GM19193 (cell line): ENCODE data around the gene MEI1.
A peak's percentile ranks its signal among the peaks of the same experiment; 100 is the strongest.

ENCODE experiments used
- POLR2A ChIP-seq: IDR thresholded peaks from 4 replicates; pipeline ENCODE4 v1.6.1; 2011; ENCODE audit not compliant: insufficient read depth, insufficient read length; ENCODE audit errors: extremely low read depth

MEI1 gene

DNA sequence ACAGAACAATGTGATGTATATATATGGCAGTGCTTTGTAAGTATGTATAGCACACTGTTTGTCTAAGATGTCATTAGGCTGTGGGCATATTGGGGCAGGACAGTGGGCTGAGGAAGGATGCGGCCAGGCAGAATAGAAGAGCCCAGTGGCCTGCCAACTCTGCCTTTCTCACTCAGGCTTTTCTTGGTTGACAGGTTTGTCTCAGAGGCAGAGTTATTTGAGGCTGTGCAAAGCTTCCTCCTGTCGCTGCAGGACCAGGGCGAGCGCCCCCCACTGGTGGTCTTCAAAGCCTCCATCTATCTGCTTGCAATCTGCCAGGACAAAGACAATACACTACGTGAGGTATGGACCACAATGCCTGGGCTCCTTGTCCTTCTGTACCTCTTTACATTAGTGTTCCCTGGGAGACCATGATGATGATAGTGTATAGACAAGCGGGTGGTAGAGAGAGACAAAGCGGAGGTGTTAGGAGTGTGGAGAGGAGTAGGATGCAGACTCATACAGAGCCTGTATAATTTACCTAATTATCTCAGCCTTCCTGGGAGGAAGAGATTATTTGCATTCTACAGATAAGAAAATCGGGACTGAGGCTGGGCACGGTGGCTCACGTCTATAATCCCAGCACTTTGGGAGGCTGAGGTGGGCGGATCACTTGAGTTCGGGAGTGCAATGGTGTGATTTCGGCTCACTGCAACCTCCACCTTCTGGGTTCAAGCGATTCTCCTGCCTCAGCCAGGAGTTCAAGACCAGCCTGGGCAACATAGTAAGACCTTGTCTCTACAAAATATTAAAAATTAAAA, 63.9 kb downstream of the MEI1 start:
- no peak for TF ChIP-seq POLR2A

DNA sequence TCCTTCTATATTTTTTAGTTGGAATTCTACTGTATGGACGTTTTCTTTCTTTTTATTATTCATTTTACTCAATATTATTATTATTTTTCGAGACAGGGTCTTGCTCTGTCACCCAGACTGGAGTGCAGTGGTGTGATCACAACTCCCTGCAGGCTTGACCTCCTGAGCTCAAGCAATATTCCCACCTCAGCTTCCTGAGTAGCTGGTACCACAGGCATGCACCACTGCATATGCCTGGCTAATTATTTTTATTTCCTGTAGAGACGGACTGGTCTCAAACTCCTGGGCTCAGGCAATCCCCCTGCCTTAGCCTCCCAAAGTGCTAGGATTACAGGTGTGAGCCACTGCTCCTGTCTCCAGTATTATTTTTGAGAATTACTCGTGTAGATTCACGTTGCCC, 67.2 kb downstream of the MEI1 start:
- no peak for TF ChIP-seq POLR2A

DNA sequence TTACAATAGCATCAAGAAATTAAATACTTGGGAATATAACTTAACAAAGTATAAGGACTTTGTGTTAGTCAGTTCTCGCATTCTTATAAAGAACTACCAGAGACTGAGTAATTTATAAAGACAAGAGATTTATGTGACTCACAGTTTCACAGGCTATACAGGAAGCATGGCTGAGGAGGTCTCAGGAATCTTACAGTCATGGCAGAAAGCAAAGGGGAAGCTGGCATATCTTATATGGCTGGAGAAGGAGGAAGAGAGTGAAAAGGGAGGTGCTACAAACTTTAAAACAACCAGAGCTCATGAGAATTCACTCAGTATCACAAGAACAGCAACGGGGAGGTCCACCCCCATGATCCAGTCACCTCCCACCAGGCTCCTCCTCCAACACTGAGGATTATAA, 69.1 kb downstream of the MEI1 start:
- TF ChIP-seq POLR2A: no peak

DNA sequence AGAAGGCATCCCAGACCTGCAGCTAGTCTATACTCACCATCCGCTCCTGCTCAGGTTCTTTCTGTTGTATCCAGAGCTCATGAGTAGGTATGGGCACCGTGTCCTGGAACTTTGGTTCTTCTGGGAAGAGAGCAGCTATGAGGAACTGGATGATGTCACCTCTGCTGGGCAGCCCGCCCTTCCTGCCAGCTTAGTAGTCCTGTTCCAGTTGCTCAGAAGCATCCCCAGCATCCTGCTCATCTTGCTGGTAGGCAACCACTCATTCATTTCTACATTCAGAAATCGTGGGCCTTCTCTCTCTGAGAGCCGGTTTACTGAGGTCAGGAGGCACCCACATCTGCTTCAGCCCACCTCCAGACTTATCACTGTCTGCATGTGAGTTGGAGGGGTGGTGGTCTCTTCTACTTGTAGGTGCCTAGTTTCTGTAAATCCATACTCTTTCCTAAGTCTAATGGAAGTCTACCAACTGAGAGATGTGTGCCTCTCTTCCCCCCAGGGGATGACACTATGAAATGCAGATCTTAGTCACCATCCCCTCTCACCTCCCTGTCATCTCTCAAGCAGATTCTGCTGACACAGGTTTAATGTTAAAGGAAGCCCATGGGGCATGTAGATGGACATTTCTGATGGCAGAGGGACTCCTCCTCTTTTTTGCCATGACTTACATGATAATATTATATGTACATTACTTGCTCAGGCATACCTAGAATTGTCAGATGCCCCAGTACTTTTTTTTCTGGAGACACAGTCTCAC, 71.6 kb downstream of the MEI1 start:
- TF ChIP-seq POLR2A: no peak

DNA sequence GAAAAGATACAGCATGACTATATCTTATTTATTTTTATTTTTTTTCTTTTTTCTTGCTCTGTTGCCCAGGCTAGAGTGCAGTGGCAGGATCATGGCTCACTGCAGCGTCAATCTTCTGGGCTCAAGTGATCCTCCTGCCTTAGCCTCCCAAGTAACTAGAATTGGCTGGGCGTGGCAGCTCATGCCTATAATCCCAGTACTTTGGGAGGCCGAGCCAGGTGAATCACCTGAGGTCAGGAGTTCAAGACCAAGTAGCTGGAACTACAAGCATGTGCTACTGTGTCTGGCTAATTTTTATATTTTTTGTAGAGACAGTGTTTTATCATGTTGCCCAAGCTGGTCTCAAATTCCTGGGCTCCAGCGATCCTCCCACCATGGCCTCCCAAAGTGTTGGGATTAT, 72.9 kb downstream of the MEI1 start:
- TF ChIP-seq POLR2A: no peak

DNA sequence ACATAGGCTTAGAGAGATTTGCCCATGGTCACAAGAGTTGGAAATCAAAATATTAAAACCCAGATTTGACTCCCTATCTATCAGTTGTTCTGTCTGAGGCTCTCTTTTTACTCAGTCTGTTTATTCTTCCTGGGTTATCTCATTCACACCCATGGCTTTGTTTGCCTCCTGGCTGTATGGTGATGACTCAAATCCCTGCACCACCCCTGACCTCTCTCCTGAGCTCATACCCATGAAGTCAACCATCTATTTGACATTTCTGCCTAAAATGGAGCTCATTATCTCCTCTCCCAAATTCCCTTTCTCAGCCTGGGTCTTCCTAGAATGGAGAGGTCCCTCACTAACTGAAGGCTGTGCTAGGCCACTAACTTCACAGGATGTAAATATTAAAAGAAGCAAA, 73.3 kb downstream of the MEI1 start:
- no peak for TF ChIP-seq POLR2A

DNA sequence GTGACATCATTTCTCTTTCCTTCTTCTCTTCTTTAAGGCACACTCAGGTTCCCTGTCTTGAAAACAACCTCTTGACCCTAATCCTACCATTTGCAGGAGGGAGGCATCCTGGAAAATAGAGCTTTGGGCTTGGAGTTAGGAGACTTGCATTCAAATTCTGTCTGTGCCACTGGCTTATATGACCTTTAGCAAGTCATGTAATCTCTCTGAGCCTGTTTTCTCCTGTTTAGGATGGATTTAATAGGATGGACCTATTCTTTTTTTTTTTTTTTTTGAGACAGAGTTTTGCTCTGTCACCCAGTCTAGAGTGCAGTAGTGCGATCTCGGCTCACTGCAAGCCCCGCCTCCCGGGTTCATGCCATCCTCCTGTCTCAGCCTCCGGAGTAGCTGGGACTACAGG, 76.0 kb downstream of the MEI1 start:
- TF ChIP-seq POLR2A: no peak

DNA sequence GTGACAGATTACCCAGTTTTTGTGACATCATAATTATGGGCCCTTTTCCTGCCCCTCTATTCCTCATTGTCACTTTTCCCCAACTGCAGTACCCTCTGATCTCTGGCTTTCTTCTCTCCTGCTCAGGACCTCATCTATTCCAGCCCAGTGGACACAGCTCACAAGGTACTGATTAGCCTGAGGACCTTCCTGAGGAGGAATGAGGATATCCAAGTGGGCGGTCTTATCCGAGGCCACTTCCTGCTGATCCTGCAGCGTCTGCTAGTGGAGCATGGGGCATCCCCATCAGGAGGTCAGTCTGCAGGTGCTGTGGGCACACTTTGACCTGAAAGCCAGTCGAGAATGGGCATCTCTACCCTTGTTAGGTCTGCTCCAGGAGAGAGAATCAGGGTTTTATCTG, 76.7 kb downstream of the MEI1 start:
- no peak for TF ChIP-seq POLR2A

DNA sequence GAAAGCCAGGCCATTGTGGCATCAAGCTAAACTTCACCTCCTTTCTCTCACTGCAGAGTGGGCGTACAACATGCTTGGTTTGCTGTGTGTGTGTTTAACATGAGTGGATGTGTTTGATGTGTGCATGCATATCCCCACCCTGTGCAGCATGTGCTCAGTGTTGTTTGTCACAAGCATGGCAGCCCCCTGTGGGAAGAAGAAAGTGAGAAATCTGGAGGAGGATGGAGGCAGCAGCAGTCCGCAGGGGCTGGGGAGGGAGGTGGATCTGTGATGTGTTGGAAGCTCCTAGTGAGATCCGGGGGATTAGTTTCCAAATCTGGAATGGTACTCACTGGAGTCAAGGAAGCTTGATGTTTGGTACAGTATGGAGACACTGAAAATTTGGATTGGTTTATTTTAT, 77.1 kb downstream of the MEI1 start:
- TF ChIP-seq POLR2A: no peak

DNA sequence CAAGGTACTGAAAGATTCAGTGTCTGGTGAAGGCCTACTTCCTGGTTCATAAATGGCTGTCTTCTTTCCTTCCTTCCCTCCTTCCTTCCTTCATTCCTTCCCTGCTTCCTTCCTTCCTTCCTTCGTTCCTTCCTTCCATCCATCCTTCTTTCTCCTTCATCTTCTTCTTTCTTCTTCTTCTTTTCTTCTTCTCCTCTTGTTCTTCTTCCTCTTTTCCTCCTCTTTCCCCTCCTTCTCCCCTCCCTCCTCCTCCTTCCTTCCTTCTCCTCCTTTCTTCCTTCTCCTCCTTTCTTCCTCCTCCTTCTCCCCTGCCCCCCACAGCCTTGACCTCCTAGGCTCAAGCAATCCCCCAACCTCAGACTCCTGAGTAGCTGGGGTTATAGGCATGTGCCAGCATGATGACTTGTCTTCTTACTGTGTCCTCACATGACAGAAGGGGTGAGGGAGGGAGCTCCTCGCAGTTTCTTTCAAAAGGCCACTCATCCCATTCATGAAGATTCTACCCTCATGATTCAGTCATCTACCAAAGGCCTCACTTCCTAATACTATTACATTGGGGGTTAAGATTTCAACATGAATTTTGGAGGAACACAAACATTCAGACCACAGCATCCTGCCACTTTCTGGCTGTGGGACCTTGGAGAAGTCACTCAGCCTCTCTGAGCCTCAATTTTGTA, 78.6 kb downstream of the MEI1 start:
- TF ChIP-seq POLR2A: no peak

DNA sequence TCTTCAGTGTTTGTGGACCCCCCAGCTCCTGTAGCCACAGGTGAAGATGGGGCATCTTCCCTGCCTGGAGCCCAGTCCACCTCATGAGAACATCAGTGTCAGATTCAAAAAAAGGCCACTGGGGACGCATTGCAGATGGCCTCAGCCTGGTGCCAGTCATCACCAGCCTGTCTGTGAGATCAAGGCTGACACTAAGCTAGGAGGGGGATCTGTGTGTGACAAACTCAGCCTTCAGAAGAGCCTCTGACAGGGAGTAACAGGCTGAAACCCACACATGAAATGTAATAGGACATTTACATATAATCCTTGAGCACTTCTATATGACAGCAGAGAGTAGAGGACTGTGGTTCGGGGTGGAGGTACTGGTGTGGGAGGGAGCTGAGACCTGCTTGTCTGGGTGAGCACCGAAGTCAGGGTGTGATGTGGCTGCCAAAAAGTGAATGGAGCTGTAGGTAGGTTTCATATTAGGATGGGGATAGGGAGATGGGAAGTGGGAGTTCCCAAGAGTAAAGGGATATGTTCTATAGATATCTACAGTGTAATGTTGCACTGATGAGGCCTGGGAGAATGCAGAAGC, 80.7 kb downstream of the MEI1 start:
- TF ChIP-seq POLR2A: no peak

DNA sequence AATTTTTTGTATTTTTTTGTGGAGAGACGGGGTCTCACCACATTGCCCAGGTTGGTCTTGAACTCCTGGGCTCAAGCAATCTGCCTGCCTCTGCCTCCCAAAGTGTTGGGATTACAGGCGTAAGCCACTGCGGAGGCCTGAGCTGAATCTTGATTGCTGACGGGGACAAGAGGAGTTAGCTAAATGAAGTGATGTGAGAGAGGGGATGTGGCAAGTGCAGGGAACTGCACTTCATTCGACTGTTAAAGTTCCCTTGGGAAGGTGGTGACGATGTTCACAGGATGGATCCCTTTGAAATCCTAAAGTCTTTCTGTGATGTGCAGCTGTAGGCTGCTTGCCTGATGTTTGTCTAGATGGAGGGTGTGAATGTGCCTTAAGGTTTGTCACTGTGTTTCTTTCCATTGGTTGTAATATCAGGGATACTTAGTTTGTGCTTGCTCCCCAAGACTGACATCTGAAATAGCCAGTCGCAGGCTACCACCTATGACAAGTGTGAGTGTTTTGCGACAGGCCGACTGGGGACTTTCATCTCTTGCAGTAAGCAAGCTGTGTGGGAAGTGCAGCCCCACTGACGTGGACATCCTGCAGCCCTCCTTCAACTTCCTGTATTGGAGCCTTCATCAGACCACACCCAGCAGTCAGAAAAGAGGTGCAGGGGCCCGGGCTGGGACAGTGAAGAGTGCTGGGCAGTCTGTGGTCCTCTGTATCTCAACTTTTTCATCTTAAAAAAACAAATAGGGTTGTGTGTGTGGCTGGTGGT, 81.6 kb downstream of the MEI1 start:
- TF ChIP-seq POLR2A: peak; percentile 86

DNA sequence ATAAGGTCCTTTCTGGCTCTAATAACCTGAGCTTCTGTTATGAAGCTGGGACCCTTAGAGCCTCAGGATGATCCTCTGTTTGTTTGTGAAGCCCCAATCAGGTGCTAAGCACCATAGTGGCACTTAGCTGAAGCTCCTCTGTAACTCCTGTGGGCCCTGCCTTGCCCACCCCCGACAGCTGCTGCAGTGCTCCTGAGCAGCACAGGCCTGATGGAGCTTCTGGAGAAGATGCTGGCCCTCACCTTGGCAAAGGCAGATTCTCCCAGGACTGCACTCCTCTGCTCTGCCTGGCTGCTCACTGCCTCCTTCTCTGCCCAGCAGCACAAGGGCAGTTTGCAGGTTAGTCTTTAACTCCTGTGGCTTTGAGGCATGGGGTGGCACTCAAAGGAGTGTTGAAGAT, 82.2 kb downstream of the MEI1 start:
- no peak for TF ChIP-seq POLR2A

DNA sequence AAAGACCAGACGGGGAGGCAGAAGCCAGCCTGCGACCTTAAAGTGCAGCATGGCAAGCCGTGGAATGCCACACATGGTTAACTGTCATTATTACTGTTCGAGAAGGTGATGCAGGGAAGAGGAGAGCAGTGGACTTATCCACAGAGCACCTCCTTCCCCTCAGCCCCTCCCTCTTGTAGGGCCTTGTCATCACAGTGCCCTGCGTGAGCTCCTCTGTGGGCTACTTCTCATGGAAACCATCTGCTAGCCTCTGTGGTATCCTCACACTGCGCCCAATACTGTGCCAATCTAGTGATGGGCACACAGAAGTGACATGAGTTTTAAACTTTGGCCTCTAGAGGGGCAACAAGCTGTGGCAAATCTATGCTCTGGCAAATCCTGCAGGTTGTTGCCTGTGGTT, 83.0 kb downstream of the MEI1 start:
- no peak for TF ChIP-seq POLR2A

DNA sequence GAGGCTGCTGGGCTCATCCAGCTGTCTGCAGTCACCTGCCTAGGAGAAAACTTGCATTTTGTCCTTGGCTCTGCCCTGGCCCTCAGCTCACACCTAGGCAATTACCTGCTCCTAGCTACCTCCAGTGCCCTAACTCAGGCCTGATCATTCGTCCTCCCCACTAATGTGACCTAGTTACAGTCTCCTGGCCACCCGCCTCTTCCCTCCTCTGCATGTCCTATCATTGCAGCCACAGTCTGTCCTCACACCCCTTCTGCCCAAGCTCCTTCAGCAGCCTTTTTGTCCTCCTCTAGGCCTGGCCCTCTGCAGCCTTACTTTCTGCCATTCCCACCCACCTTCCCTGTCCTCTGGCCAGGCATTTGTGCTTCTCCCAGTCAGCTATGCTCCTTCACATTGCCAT, 83.4 kb downstream of the MEI1 start:
- TF ChIP-seq POLR2A: no peak
